ENCODE measurements around the gene OSBPL2. TPM values are rescaled to one million over a fixed set of nuclear protein-coding genes. Genes with fewer than 3 reads are reported as not detected.

OSBPL2 gene
- total and polyA plus RNA-seq, 12 donors = 12.6 to 55.7 (median 39.8) TPM

GRCh38 chr20:62314711-62315302, 76.5 kb downstream of the OSBPL2 start:
- Histone ChIP-seq H3K4me3 (no peak overlapping the region), H3K36me3 (peaks cover 10 to 91% (median 77%) of the 10 kb centered on the region in 9 donors), H3K27ac (no peak overlapping the region), H3K4me1 (no peaks in the 10 kb centered on the region), H3K27me3 (no peaks in the 10 kb centered on the region), H3K9me3 (no peaks in the 10 kb centered on the region)
- ATAC-seq (no peak), DNase-seq (no peak)
- intact Hi-C loops (cut with DNase I) = loop anchor here in 4 of 10 donors (5.0 kb wide), 2 partner anchors 32 to 37 kb away; no protein-coding TSS in a partner anchor
- TF ChIP-seq CTCF (IDR thresholded peaks at IDR 0.05) = no peak
- 94% methylated on average over 25 of the region's 25 CpGs for WGBS, 2 donors

GRCh38 chr20:62315773-62316172, 77.5 kb downstream of the OSBPL2 start:
- Histone ChIP-seq H3K9me3 (no peaks in the 10 kb centered on the region), H3K4me1 (no peaks in the 10 kb centered on the region), H3K27me3 (no peaks in the 10 kb centered on the region), H3K27ac (no peak overlapping the region), H3K36me3 (peaks cover 10 to 91% (median 75%) of the 10 kb centered on the region in 9 donors), H3K4me3 (no peak overlapping the region)
- no peak for TF ChIP-seq CTCF (IDR thresholded peaks at IDR 0.05)
- WGBS, 2 donors = 94 to 95% methylated on average over 12 of the region's 12 CpGs
- ATAC-seq (no peak), DNase-seq (no peak)
- intact Hi-C loops (cut with DNase I) = loop anchor here in 1 of 10 donors (5.0 kb wide), 1 partner anchor 37 kb away; no protein-coding TSS in a partner anchor

- TF ChIP-seq CTCF (IDR thresholded peaks at IDR 0.05) = no peak
- H3K9me3 ChIP-seq = no peaks in the 10 kb centered on the region
- no peak overlapping the region for H3K4me3 ChIP-seq
- no peak overlapping the region for H3K27ac ChIP-seq
- no peak for ATAC-seq
- no peaks in the 10 kb centered on the region for H3K4me1 ChIP-seq
- intact Hi-C loops (cut with DNase I) = loop anchor here in 1 of 10 donors (5.0 kb wide), 1 partner anchor 36 kb away; no protein-coding TSS in a partner anchor
- no peaks in the 10 kb centered on the region for H3K27me3 ChIP-seq
- peaks cover 10 to 84% (median 70%) of the 10 kb centered on the region in 9 donors for H3K36me3 ChIP-seq
- WGBS, 2 donors = 88% methylated on average over 40 of the region's 40 CpGs
- DNase-seq = no peak
These were observed 78.2 kb downstream of the OSBPL2 start for GRCh38 chr20:62316331-62317166.

GRCh38 chr20:62317167-62317655, 78.9 kb downstream of the OSBPL2 start:
- Histone ChIP-seq H3K36me3 (peaks cover 10 to 84% (median 68%) of the 10 kb centered on the region in 9 donors), H3K9me3 (no peaks in the 10 kb centered on the region), H3K27ac (no peak overlapping the region), H3K4me3 (no peak overlapping the region), H3K27me3 (no peaks in the 10 kb centered on the region), H3K4me1 (no peaks in the 10 kb centered on the region)
- DNase-seq (peak in 1 of 2 donors; percentile 14), ATAC-seq (no peak)
- TF ChIP-seq CTCF (IDR thresholded peaks at IDR 0.05) = no peak
- intact Hi-C loops (cut with DNase I) = loop anchor here in 1 of 10 donors (5.0 kb wide), 1 partner anchor 35 kb away; no protein-coding TSS in a partner anchor
- WGBS, 2 donors = 84 to 87% methylated on average over 18 of the region's 18 CpGs
